ENCODE results near the gene SCAF1. TPM values are rescaled to one million over a fixed set of nuclear protein-coding genes. Genes with fewer than 3 reads are reported as not detected.

SCAF1 gene
- polyA plus RNA-seq, 3 donors, result 0.39 to 7.5 (median 0.68) TPM

DNA sequence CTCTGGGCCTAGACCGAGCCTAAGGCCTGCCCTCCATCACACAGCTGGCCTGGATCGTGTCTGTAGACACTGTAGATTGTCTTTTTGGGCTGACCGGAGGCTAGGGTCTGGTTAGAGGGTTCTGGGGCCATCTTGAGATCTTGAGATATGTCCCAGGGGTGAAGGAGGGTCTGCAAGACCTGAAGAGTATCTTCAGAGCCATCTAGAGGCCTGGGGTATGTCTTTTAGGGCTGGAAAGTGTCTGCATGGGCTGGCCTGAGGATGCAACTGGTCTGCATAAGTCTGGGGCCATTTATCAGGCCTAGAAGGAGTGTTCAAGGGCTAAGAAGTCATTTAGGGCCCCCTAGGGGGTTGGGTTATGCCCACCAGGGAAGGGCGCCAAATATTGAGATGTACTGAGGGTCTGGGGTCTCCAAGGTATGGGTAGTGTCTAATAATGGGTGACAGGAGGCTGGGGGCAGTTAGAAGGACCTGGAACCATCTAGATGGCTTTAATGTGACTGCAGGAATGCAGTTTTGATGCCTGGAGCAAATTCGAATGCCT lies 555 bp downstream of the SCAF1 start:
- Histone ChIP-seq H3K9me3 (replicated peaks in 1 of 2; ENCODE audit: control insufficient read depth in 1 of 2, insufficient read depth in 1 of 2, low read length in 2 of 2) (no peaks in the 10 kb centered on the region), H2AFZ (ENCODE audit: insufficient read depth, low read depth, low read length, poor library complexity, severe bottlenecking) (peak overlapping the region; percentile 94), H3K4me2 (replicated peaks; ENCODE audit: extremely low read depth, low read length, poor library complexity, severe bottlenecking) (peak overlapping the region; percentile 94), H3K4me3 (replicated peaks in 1 of 3; ENCODE audit: low read depth in 2 of 3, low read length in 3 of 3) (peak overlapping the region; percentile 70 to 99 (median 98)), H3K36me3 (replicated peaks in 1 of 2; ENCODE audit: control insufficient read depth in 1 of 2, insufficient read depth in 2 of 2, low read length in 2 of 2) (peaks cover 20 to 33% of the 10 kb centered on the region in 2 donors), H3K79me2 (ENCODE audit: insufficient read depth, low read length) (peaks cover 41% of the 10 kb centered on the region), H3K9ac (ENCODE audit: insufficient read depth, low read length, poor library complexity, severe bottlenecking) (peak overlapping the region; percentile 98), H4K20me1 (ENCODE audit: insufficient read depth, low read length) (peaks cover 30% of the 10 kb centered on the region), H3K27ac (ENCODE audit: low read depth in 1 of 2, low read length in 2 of 2) (peak overlapping the region; percentile 86 to 98), H3K27me3 (ENCODE audit: control insufficient read depth in 2 of 2, insufficient read depth in 2 of 2, low read length in 2 of 2) (no peaks in the 10 kb centered on the region), H3K4me1 (ENCODE audit: control insufficient read depth in 1 of 2, insufficient read depth in 2 of 2, low read length in 2 of 2) (peaks cover 45 to 50% of the 10 kb centered on the region in 2 donors)
- peaks cover 24 to 34% of the 10 kb centered on the region in 2 donors for H3K36me3 Mint-ChIP-seq
- 6% methylated on average over 3 of the region's 5 CpGs for WGBS (ENCODE audit: insufficient coverage)
- peak overlapping the region; percentile 95 to 99 for H3K4me3 Mint-ChIP-seq
- TF ChIP-seq, protein P1, sequence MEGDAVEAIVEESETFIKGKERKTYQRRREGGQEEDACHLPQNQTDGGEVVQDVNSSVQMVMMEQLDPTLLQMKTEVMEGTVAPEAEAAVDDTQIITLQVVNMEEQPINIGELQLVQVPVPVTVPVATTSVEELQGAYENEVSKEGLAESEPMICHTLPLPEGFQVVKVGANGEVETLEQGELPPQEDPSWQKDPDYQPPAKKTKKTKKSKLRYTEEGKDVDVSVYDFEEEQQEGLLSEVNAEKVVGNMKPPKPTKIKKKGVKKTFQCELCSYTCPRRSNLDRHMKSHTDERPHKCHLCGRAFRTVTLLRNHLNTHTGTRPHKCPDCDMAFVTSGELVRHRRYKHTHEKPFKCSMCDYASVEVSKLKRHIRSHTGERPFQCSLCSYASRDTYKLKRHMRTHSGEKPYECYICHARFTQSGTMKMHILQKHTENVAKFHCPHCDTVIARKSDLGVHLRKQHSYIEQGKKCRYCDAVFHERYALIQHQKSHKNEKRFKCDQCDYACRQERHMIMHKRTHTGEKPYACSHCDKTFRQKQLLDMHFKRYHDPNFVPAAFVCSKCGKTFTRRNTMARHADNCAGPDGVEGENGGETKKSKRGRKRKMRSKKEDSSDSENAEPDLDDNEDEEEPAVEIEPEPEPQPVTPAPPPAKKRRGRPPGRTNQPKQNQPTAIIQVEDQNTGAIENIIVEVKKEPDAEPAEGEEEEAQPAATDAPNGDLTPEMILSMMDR (IDR thresholded peaks at IDR 0.05), result no peak
- H3K9me3 Mint-ChIP-seq, result peaks cover 0 to 2% (median 0%) of the 10 kb centered on the region in 7 donors
- peaks cover 49% of the 10 kb centered on the region for H3K4me1 Mint-ChIP-seq
- peak overlapping the region; percentile 91 to 100 (median 98) for H3K27ac Mint-ChIP-seq
- peak in 1 of 3 donors; percentile 23 for DNase-seq
- H3K27me3 Mint-ChIP-seq (ENCODE audit: low read depth in 3 of 3), result peaks cover 0 to 12% (median 9%) of the 10 kb centered on the region in 3 donors
- intact Hi-C loops (cut with micrococcal nuclease), result loop anchor here (1.0 to 5.0 kb wide), 5 partner anchors 22 to 145 kb away; partner anchors contain the start of genes PRMT1 (in 2 of the 2), PRR12 (in 1 of the 2) and RPS11 (in 1 of the 2)

DNA sequence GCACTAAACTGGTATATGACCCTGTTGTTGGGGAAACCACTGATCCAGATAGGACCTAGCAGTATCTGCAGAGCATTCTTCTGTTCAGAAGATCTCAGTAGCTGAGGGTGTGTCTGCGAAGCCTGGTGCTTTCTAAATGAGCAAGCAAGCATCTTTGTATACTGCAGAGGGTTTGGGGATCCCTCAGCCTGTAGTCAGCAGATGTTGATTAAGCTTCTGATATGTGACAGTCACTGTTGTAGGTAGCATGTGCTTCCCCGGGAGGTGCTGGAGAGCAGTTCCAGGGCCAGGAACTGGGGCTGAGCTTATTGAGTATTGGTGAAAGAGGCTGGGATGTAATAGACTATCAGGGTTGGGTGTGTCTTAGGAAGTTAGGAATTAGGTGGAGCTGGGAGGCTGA lies 1.5 kb downstream of the SCAF1 start:
- Histone ChIP-seq H2AFZ (ENCODE audit: insufficient read depth, low read depth, low read length, poor library complexity, severe bottlenecking) (no peak overlapping the region), H3K4me1 (ENCODE audit: control insufficient read depth in 1 of 2, insufficient read depth in 2 of 2, low read length in 2 of 2) (peaks cover 36 to 41% of the 10 kb centered on the region in 2 donors), H4K20me1 (ENCODE audit: insufficient read depth, low read length) (peaks cover 38% of the 10 kb centered on the region), H3K9ac (ENCODE audit: insufficient read depth, low read length, poor library complexity, severe bottlenecking) (no peak overlapping the region), H3K27me3 (ENCODE audit: control insufficient read depth in 2 of 2, insufficient read depth in 2 of 2, low read length in 2 of 2) (no peaks in the 10 kb centered on the region), H3K4me2 (replicated peaks; ENCODE audit: extremely low read depth, low read length, poor library complexity, severe bottlenecking) (no peak overlapping the region), H3K36me3 (replicated peaks in 1 of 2; ENCODE audit: control insufficient read depth in 1 of 2, insufficient read depth in 2 of 2, low read length in 2 of 2) (peaks cover 28 to 42% of the 10 kb centered on the region in 2 donors), H3K4me3 (replicated peaks in 1 of 3; ENCODE audit: low read depth in 2 of 3, low read length in 3 of 3) (peak overlapping the region in 1 of 3 experiments; percentile 99), H3K79me2 (ENCODE audit: insufficient read depth, low read length) (peaks cover 41% of the 10 kb centered on the region), H3K9me3 (replicated peaks in 1 of 2; ENCODE audit: control insufficient read depth in 1 of 2, insufficient read depth in 1 of 2, low read length in 2 of 2) (no peaks in the 10 kb centered on the region), H3K27ac (ENCODE audit: low read depth in 1 of 2, low read length in 2 of 2) (peak overlapping the region in 1 of 2 donors; percentile 98)
- H3K4me3 Mint-ChIP-seq, result no peak overlapping the region
- peaks cover 24 to 40% of the 10 kb centered on the region in 2 donors for H3K36me3 Mint-ChIP-seq
- H3K27ac Mint-ChIP-seq, result peak overlapping the region in 2 of 7 donors; percentile 7 to 53
- H3K9me3 Mint-ChIP-seq, result peaks cover 0 to 2% (median 0%) of the 10 kb centered on the region in 7 donors
- peaks cover 40% of the 10 kb centered on the region for H3K4me1 Mint-ChIP-seq
- no peak for DNase-seq
- intact Hi-C loops (cut with micrococcal nuclease), result loop anchor here (2.0 to 5.0 kb wide), 4 partner anchors 33 to 146 kb away; partner anchors contain the start of genes PRMT1 (in 2 of the 2), PRR12 (in 1 of the 2) and RPS11 (in 1 of the 2)
- peaks cover 0 to 10% (median 9%) of the 10 kb centered on the region in 3 donors for H3K27me3 Mint-ChIP-seq (ENCODE audit: low read depth in 3 of 3)
- WGBS (ENCODE audit: insufficient coverage), result 89% methylated on average over 2 of the region's 2 CpGs
- TF ChIP-seq, protein P1 (IDR thresholded peaks at IDR 0.05), result no peak

All from CD14-positive monocyte (primary cell).